ENCODE results near the gene DNM2. TPM values are rescaled to one million over a fixed set of nuclear protein-coding genes. Genes with fewer than 3 reads are reported as not detected.

The DNM2 gene
- total and polyA plus RNA-seq, 9 of the 15 experiments (the other 6 are each of a cell fraction or from before 2014, with no cell fraction given) = 2.2 to 161 (median 72.6) TPM

DNA sequence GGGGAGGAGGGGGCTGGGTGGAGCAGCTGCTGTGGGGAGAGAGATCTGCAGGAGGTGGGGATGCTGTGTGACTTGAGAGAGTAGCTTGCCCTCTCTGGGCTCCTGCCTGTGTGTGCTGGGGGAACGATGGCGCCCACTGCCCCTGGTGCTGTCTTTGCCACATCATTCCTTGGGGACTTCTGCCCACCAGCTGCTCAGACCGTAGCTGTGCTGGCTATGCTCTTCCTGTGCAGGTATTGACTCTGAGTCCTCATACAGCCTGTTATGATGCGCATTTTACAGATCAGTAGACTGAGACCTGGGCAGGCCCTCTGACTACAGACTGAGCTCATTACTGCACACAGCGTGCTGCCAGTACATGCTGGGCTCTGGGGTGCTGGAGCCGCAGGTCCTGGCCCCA, 51.1 kb downstream of the DNM2 start:
- ATAC-seq (no peak), FAIRE-seq (no peak), DNase-seq (ENCODE audit: extremely low read depth in 1 of 4, low spot score in 3 of 4) (no peak)
- peaks cover under 1% of the 10 kb centered on the region for H3K9me1 ChIP-seq (ENCODE audit: control insufficient read depth, insufficient read depth, low read length)
- WGBS (ENCODE audit: insufficient coverage, low coverage, missing lambda C conversion rate) = 94% methylated on average over 6 of the region's 6 CpGs
- H3K27me3 ChIP-seq (ENCODE audit: control insufficient read depth in 2 of 2, insufficient read depth in 2 of 2, low read length in 2 of 2) = no peaks in the 10 kb centered on the region
- H3K36me3 ChIP-seq (ENCODE audit: control insufficient read depth, insufficient read depth, low read length) = peaks cover 71% of the 10 kb centered on the region
- H3K4me1 ChIP-seq (replicated peaks in 1 of 2; ENCODE audit: control insufficient read depth in 2 of 2, insufficient read depth in 2 of 2, low read length in 2 of 2) = peaks cover 9 to 28% of the 10 kb centered on the region in 2 experiments; a peak in 4 of 5 replicates
- H2AFZ ChIP-seq (ENCODE audit: low read depth, low read length) = no peak overlapping the region
- POLR2A ChIA-PET = interaction anchor here (0.6 to 1.7 kb wide), 5 partner anchors 10 to 163 kb away, joined by 3 to 6 read pairs (median 3); no protein-coding TSS in a partner anchor
- peaks cover 32% of the 10 kb centered on the region; the same call in 1 of the 2 replicates for H4K20me1 ChIP-seq (replicated peaks; ENCODE audit: control insufficient read depth, insufficient read depth, low read length)
- peak overlapping the region; percentile 38; the same call in 1 of the 3 replicates for H3K27ac ChIP-seq (ENCODE audit: extremely low read depth, low read depth, low read length)
- no peak overlapping the region for H3K4me3 ChIP-seq
- H3K79me2 ChIP-seq (ENCODE audit: control insufficient read depth, insufficient read depth, low read length) = peaks cover 56% of the 10 kb centered on the region
- CTCF ChIA-PET (ENCODE audit: low intra/inter-chr PET ratio) = no interaction called here
- BruUV-seq (replicated peaks) = no TSS peak
- no peaks in the 10 kb centered on the region for H3K9me3 ChIP-seq (replicated peaks; ENCODE audit: control insufficient read depth, insufficient read depth, low read depth, low read length)
- intact Hi-C loops (cut with micrococcal nuclease) = no loop called here
- H3K4me2 ChIP-seq (ENCODE audit: insufficient read depth, low read length) = no peak overlapping the region
- in situ Hi-C loops (cut with MboI) = no loop called here
- H3K9ac ChIP-seq (ENCODE audit: insufficient read depth in 1 of 2, low read depth in 2 of 2, low read length in 2 of 2) = peak overlapping the region in 1 of 2 experiments; percentile 84; a peak in 2 of 4 replicates
- TF ChIP-seq TEAD4 (IDR thresholded peaks at IDR 0.05; ENCODE audit: low read length) (no peak), TEAD4 (CRISPR knock-in tag; IDR thresholded peaks at IDR 0.05; ENCODE audit: borderline replicate concordance) (no peak), CBX3 (IDR thresholded peaks at IDR 0.05; ENCODE audit: borderline replicate concordance in 1 of 2, low read length in 2 of 2) (no peak), ELF2 (CRISPR knock-in tag; IDR thresholded peaks at IDR 0.05) (no peak), ZEB2 (IDR thresholded peaks at IDR 0.05) (no peak), RBM17 (IDR thresholded peaks at IDR 0.05; ENCODE audit: borderline replicate concordance, low read depth, low read length) (no peak), SMARCA5 (IDR thresholded peaks at IDR 0.05) (peak; percentile 95; the same call in 1 of the 2 replicates), ZFP36 (IDR thresholded peaks at IDR 0.05; ENCODE audit: low read depth, low read length, partially characterized antibody) (peak; percentile 83), CTBP1 (IDR thresholded peaks at IDR 0.05; ENCODE audit: borderline replicate concordance) (0 out of 2 replicates have a peak, but pooled peaks have one; percentile 4), XRCC5 (IDR thresholded peaks at IDR 0.05; ENCODE audit: low read depth, low read length) (no peak), ARID1B (IDR thresholded peaks at IDR 0.05) (no peak), ADNP (tag; IDR thresholded peaks at IDR 0.05) (0 out of 2 replicates have a peak, but pooled peaks have one; percentile 8), PTBP1 (IDR thresholded peaks at IDR 0.05; ENCODE audit: low read depth, low read length) (0 out of 2 replicates have a peak, but pooled peaks have one; percentile 45), ZBTB5 (IDR thresholded peaks at IDR 0.05) (no peak), CHCHD3 (CRISPR knock-in tag; IDR thresholded peaks at IDR 0.05) (no peak), KDM1A (IDR thresholded peaks at IDR 0.05) (peak; percentile 35 to 73; a peak in 3 of 4 replicates), RBM25 (IDR thresholded peaks at IDR 0.05; ENCODE audit: low read depth, low read length, severe bottlenecking) (peak; percentile 92), RAD21 (CRISPR knock-in tag; conservative IDR thresholded peaks at IDR 0.05 in 1 of 2, IDR thresholded peaks at IDR 0.05 in 1 of 2) (no peak)
- TF ChIP-seq, protein P1, sequence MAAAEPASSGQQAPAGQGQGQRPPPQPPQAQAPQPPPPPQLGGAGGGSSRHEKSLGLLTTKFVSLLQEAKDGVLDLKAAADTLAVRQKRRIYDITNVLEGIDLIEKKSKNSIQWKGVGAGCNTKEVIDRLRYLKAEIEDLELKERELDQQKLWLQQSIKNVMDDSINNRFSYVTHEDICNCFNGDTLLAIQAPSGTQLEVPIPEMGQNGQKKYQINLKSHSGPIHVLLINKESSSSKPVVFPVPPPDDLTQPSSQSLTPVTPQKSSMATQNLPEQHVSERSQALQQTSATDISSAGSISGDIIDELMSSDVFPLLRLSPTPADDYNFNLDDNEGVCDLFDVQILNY (CRISPR knock-in tag; IDR thresholded peaks at IDR 0.05) = no peak
- TF ChIP-seq, protein P2, sequence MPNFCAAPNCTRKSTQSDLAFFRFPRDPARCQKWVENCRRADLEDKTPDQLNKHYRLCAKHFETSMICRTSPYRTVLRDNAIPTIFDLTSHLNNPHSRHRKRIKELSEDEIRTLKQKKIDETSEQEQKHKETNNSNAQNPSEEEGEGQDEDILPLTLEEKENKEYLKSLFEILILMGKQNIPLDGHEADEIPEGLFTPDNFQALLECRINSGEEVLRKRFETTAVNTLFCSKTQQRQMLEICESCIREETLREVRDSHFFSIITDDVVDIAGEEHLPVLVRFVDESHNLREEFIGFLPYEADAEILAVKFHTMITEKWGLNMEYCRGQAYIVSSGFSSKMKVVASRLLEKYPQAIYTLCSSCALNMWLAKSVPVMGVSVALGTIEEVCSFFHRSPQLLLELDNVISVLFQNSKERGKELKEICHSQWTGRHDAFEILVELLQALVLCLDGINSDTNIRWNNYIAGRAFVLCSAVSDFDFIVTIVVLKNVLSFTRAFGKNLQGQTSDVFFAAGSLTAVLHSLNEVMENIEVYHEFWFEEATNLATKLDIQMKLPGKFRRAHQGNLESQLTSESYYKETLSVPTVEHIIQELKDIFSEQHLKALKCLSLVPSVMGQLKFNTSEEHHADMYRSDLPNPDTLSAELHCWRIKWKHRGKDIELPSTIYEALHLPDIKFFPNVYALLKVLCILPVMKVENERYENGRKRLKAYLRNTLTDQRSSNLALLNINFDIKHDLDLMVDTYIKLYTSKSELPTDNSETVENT (CRISPR knock-in tag; IDR thresholded peaks at IDR 0.05) = no peak
